Activated CD8-positive, alpha-beta T cell treated with anti-CD3 and anti-CD28 coated beads for 36 hours (primary cell): Measurements from ENCODE around the gene PES1. TPM values are rescaled to one million over a fixed set of nuclear protein-coding genes. Genes with fewer than 3 reads are reported as not detected.
"Not testable (repeated sequence)": the region's sequence is repeated elsewhere in the genome, so short reads cannot be mapped to it uniquely, and the experiment has no call there.

Experiments used
- ATAC-seq: fragments of 200-7000 bp; cut with Tn5 transposase; one replicate; pipeline ENCODE4 v1.10.0; 2021; ENCODE audit warnings: mild to moderate bottlenecking, moderate library complexity
- CTCF ChIA-PET: fragments of 350-600 bp; sonication (Branson Sonifier 250); formaldehyde crosslinking; loops from one replicate; lab custom pipeline; 2021; ENCODE audit warnings: antibody characterized with exemption; lab: Charles Lee
- POLR2A ChIA-PET: fragments of 350-600 bp; sonication (Branson Sonifier 250); formaldehyde crosslinking; loops from one replicate; lab custom pipeline; 2021; ENCODE audit warnings: antibody characterized with exemption; lab: Charles Lee
- DNase-seq: peaks from one replicate; pipeline ENCODE4 v3.0.0-alpha.2; 2020
- H3K27ac Mint-ChIP-seq: one replicate; pipeline ENCODE4 v1.8.0; 2021; ENCODE audit warnings: mild to moderate bottlenecking, mixed read lengths
- H3K27me3 Mint-ChIP-seq: one replicate; pipeline ENCODE4 v1.8.0; 2021; ENCODE audit warnings: mixed read lengths
- H3K36me3 Mint-ChIP-seq: one replicate; pipeline ENCODE4 v1.8.0; 2021; ENCODE audit warnings: low read depth, mixed read lengths
- H3K4me1 Mint-ChIP-seq: one replicate; pipeline ENCODE4 v1.8.0; 2021; ENCODE audit warnings: low read depth, mixed read lengths
- H3K4me3 Mint-ChIP-seq: one replicate; pipeline ENCODE4 v1.8.0; 2021; ENCODE audit warnings: mild to moderate bottlenecking, moderate library complexity, mixed read lengths
- H3K9me3 Mint-ChIP-seq: one replicate; pipeline ENCODE4 v1.8.0; 2021; ENCODE audit warnings: mixed read lengths
- intact Hi-C: fragments of 100-400 bp; cut with micrococcal nuclease; formaldehyde crosslinking; loops from one replicate; pipeline ENCODE4 v1.10.0; 2022
- total RNA-seq, 2 experiments: library from RNA; stranded (reverse); gene quantifications; one replicate each; pipeline ENCODE4 v1.2.3, GENCODE V29; 2021
- TF ChIP-seq, protein P1 (sequence below): fragments of 200-600 bp; IDR thresholded peaks from one replicate; pipeline ENCODE4 v1.8.0; 2022; ENCODE audit warnings: antibody characterized with exemption, mild to moderate bottlenecking

PES1 gene
- total RNA-seq, 2 experiments from 2014 or later, result 123 to 131 TPM

DNA sequence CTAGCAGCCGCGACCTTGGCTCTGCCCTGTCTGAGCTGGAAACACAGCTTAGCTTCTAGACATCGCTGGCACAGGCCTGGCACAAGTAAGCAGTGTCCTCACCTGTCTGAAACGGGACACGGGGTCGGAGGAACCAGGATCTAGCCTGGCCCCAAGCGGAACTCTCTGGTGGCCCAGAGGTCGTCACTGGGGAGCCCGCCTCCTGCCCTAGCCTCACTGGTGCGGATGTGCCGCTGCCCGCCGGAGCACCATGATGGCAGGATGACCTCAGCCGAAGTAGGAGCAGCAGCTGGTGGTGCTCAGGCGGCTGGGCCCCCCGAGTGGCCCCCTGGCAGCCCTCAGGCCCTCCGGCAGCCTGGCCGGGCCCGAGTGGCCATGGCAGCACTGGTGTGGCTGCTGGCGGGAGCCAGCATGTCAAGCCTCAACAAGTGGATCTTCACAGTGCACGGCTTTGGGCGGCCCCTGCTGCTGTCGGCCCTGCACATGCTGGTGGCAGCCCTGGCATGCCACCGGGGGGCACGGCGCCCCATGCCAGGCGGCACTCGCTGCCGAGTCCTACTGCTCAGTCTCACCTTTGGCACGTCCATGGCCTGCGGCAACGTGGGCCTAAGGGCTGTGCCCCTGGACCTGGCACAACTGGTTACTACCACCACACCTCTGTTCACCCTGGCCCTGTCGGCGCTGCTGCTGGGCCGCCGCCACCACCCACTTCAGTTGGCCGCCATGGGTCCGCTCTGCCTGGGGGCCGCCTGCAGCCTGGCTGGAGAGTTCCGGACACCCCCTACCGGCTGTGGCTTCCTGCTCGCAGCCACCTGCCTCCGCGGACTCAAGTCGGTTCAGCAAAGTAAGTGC is 44.7 kb upstream of the PES1 start:
- TF ChIP-seq, protein P1, sequence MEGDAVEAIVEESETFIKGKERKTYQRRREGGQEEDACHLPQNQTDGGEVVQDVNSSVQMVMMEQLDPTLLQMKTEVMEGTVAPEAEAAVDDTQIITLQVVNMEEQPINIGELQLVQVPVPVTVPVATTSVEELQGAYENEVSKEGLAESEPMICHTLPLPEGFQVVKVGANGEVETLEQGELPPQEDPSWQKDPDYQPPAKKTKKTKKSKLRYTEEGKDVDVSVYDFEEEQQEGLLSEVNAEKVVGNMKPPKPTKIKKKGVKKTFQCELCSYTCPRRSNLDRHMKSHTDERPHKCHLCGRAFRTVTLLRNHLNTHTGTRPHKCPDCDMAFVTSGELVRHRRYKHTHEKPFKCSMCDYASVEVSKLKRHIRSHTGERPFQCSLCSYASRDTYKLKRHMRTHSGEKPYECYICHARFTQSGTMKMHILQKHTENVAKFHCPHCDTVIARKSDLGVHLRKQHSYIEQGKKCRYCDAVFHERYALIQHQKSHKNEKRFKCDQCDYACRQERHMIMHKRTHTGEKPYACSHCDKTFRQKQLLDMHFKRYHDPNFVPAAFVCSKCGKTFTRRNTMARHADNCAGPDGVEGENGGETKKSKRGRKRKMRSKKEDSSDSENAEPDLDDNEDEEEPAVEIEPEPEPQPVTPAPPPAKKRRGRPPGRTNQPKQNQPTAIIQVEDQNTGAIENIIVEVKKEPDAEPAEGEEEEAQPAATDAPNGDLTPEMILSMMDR, result no peak
- H3K27ac Mint-ChIP-seq, result peak overlapping the region; percentile 78
- no peaks in the 10 kb centered on the region for H3K9me3 Mint-ChIP-seq
- ATAC-seq (no peak), DNase-seq (peak; percentile 31)
- intact Hi-C loops, result no loop called here
- peak overlapping the region; percentile 78 for H3K4me3 Mint-ChIP-seq
- H3K4me1 Mint-ChIP-seq, result peaks cover 21% of the 10 kb centered on the region
- ChIA-PET CTCF (interaction anchor here (0.5 to 4.7 kb wide), 11 partner anchors 7 to 284 kb away, joined by 3 to 105 read pairs (median 19); partner anchors contain the start of genes DUSP18 and TCN2), POLR2A (interaction anchor here (0.8 to 2.6 kb wide), 7 partner anchors 9 to 118 kb away, joined by 3 to 19 read pairs (median 4); partner anchors contain the start of gene TCN2)
- H3K27me3 Mint-ChIP-seq, result no peaks in the 10 kb centered on the region
- peaks cover 3% of the 10 kb centered on the region for H3K36me3 Mint-ChIP-seq

DNA sequence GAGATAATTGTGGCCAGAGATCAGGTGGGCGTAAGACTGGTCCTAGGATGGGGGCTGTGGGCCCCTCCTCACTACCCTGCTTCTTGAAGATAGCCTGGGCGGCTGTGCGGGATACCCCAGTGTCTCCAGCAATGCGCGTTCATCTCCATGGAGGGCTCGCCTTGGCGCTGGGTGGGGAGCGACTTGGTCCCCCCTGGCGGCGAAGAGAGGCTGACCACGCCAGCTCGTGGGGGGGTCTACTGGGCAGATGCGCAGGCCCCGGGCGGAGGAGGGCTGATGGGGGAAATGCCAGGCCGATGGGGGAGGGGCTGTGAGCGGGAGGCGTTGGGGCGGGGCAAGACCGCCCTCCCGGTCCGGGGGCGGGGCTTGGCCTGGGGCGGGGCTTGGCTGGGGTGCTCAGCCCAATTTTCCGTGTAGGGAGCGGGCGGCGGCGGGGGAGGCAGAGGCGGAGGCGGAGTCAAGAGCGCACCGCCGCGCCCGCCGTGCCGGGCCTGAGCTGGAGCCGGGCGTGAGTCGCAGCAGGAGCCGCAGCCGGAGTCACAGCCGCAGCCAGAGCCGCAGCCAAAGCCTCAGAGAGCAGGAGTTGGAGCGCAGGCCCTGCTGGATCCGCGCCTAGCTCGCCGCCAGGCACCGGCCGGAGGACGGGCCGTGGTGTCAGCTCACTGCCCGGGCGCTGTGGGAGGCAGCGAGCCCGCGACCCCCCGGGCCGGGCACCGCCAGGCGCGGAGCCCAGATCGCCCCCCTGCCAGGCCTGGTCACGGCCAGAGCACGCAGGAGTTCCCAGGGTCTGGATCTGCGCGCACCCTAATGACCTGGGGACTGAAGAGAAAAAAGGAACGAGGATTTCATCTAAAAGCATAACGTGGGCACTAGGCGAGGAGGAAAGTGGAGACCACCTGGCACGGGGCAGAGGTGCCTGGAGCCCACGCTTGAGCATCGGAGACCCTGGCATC is 43.8 kb upstream of the PES1 start, which contains the start of gene SLC35E4:
Gene SLC35E4 (plus strand): TSS at position 509 of the 953 bp plus-strand sequence. CDS start 670 bp downstream, outside the sequence.
- Mint-ChIP-seq H3K4me3 (peak within 1 kb of the TSS; percentile 78), H3K27ac (peak within 1 kb of the TSS; percentile 90), H3K27me3 (no peaks in the 10 kb centered on the region), H3K4me1 (peaks cover 21% of the 10 kb centered on the region), H3K9me3 (no peaks in the 10 kb centered on the region), H3K36me3 (peaks cover 3% of the 10 kb centered on the region)
- ATAC-seq, result peak; percentile 88
- DNase-seq, result peak; percentile 97
- ChIA-PET POLR2A (interaction anchor here (0.6 to 2.6 kb wide), 12 partner anchors 8 to 328 kb away, joined by 3 to 19 read pairs (median 4); partner anchors contain the start of gene TCN2), CTCF (interaction anchor here (0.5 to 4.7 kb wide), 41 partner anchors 8 to 457 kb away, joined by 3 to 105 read pairs (median 6); partner anchors contain the start of genes DUSP18, PES1 and TCN2)
- intact Hi-C loops, result no loop called here
- TF ChIP-seq, protein P1, result no peak

DNA sequence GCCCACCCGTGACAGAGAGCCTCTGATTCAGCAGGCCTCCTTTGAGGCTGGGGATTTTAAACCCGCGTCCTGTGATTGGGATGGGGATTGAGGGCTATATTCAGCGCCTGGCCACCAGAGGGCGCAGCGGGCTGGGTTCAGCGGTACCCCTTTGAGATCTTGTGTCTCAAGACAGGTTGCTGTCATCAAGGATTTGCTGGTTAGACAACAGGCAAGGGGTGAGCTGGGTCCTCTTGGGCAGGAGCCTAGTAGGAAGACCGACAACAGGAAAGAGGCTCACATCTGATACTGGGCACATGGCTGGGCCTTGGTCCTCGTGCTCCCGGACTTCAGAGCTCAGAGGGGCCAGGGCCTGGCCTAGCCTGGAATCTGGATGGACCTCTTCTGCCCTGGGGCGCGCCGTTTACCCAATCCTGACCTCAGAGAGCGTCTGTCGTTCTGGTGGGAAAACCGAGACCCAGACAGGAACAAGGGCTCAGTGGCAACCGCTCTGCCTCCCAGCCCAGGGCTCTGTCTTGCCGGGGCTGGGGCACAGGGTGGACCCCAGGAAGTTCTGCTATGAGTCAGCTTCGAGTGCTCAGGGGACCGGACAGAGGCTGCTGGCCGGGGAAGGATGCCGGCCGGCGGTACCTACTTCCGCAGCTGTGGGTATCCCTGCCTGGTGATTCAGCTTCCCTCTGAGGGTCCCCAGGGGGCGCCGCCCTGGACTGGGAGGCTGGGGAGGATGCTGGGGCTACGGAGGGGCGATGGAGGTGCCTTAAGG is 42.9 kb upstream of the PES1 start:
- Mint-ChIP-seq H3K4me1 (peaks cover 21% of the 10 kb centered on the region), H3K27me3 (no peaks in the 10 kb centered on the region), H3K9me3 (no peaks in the 10 kb centered on the region), H3K27ac (peak overlapping the region; percentile 90), H3K4me3 (peak overlapping the region; percentile 78), H3K36me3 (peaks cover 3% of the 10 kb centered on the region)
- intact Hi-C loops, result loop anchor here (1.0 kb wide), 1 partner anchor 121 kb away; no protein-coding TSS in a partner anchor
- peak; percentile 93 for DNase-seq
- TF ChIP-seq, protein P1, result peak; percentile 94
- CTCF ChIA-PET, result interaction anchor here (0.6 to 4.7 kb wide), 55 partner anchors 8 to 458 kb away, joined by 3 to 105 read pairs (median 5); partner anchors contain the start of genes DUSP18, MORC2, PES1 and TCN2
- POLR2A ChIA-PET, result interaction anchor here (0.6 to 2.6 kb wide), 10 partner anchors 9 to 450 kb away, joined by 3 to 19 read pairs (median 4); no protein-coding TSS in a partner anchor
- peak; percentile 67 for ATAC-seq

DNA sequence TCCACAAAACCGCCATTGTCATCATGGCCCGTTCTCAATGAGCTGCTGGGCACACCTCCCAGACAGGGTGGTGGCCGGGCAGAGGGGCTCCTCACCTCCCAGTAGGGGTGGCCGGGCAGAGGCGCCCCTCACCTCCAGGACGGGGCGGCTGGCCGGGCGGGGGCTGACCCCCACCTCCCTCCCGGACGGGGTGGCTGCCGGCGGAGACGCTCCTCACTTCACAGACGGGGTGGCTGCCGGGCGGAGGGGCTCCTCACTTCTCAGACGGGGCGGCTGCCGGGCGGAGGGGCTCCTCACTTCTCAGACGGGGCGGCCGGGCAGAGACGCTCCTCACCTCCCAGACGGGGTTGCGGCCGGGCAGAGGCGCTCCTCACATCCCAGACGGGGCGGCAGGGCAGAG is 39.8 kb upstream of the PES1 start:
- H3K4me3 Mint-ChIP-seq, POLR2A ChIA-PET: not testable (repeated sequence)

More for the DNA sequence above, 39.8 kb upstream of the PES1 start:
- ATAC-seq, CTCF ChIA-PET, H3K36me3 Mint-ChIP-seq, intact Hi-C loops, H3K27ac Mint-ChIP-seq, H3K9me3 Mint-ChIP-seq, H3K27me3 Mint-ChIP-seq, DNase-seq: not testable (repeated sequence)
- peaks cover 11% of the 10 kb centered on the region for H3K4me1 Mint-ChIP-seq
